Measurements from ENCODE around the gene ACSBG1.

DNA sequence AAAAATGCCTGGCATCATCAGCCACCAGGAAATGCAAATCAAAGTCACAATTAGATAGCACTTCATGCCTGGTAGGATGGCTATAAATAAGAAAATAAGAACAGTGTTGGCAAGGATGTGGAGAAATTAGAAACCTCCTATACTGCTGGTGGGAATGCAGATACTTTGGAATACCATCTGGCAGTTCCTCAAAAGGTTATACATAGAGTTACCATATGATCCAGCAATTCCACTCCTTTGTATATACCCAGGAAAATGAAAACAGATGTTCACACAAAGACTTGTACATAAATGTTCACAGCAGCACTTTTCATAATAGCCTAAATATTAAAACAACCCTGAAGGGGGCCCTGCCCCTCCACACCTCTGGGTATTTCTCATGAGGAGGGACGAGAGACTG lies 13.7 kb downstream of the ACSBG1 start:
- TF ChIP-seq, protein P1, sequence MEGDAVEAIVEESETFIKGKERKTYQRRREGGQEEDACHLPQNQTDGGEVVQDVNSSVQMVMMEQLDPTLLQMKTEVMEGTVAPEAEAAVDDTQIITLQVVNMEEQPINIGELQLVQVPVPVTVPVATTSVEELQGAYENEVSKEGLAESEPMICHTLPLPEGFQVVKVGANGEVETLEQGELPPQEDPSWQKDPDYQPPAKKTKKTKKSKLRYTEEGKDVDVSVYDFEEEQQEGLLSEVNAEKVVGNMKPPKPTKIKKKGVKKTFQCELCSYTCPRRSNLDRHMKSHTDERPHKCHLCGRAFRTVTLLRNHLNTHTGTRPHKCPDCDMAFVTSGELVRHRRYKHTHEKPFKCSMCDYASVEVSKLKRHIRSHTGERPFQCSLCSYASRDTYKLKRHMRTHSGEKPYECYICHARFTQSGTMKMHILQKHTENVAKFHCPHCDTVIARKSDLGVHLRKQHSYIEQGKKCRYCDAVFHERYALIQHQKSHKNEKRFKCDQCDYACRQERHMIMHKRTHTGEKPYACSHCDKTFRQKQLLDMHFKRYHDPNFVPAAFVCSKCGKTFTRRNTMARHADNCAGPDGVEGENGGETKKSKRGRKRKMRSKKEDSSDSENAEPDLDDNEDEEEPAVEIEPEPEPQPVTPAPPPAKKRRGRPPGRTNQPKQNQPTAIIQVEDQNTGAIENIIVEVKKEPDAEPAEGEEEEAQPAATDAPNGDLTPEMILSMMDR (IDR thresholded peaks at IDR 0.05) = no peak
- no peak for TF ChIP-seq POLR2A (IDR thresholded peaks at IDR 0.05)
- no peak for TF ChIP-seq EP300 (IDR thresholded peaks at IDR 0.05)

Data from ovary (tissue), 3 donors.